Activated T-cell treated with anti-CD3 and anti-CD28 coated beads, Interleukin-2, amount 50 U/mL, for 4 hours (primary cell): ENCODE results near the gene KCNQ2. TPM values are rescaled to one million over a fixed set of nuclear protein-coding genes. Genes with fewer than 3 reads are reported as not detected.

Experiments used
- ATAC-seq, 2 donors: fragments of 200-7000 bp; cut with Tn5 transposase; one replicate each; pipeline ENCODE4 v1.10.0; 2021
- DNase-seq: peaks from one replicate; pipeline ENCODE4 v3.0.0-alpha.2; 2020
- H3K27me3 Mint-ChIP-seq: one replicate; pipeline ENCODE4 v1.8.0; 2021; ENCODE audit warnings: low read depth, mixed read lengths
- H3K36me3 Mint-ChIP-seq: one replicate; pipeline ENCODE4 v1.8.0; 2022; ENCODE audit warnings: mixed read lengths; ENCODE audit not compliant: insufficient read depth
- H3K4me1 Mint-ChIP-seq: one replicate; pipeline ENCODE4 v1.8.0; 2021; ENCODE audit warnings: low read depth, mixed read lengths
- H3K4me3 Mint-ChIP-seq: one replicate; pipeline ENCODE4 v1.8.0; 2021; ENCODE audit warnings: mild to moderate bottlenecking, moderate library complexity, mixed read lengths
- H3K9me3 Mint-ChIP-seq: one replicate; pipeline ENCODE4 v1.8.0; 2021; ENCODE audit warnings: mixed read lengths
- total RNA-seq, 3 donors: library from RNA; stranded (reverse); gene quantifications; one replicate each; pipeline ENCODE4 v1.2.1, GENCODE V29; 2021

Gene KCNQ2
- total RNA-seq, 3 donors from 2014 or later = not detected

- H3K4me1 Mint-ChIP-seq = no peaks in the 10 kb centered on the region
- DNase-seq (no peak), ATAC-seq (no peak)
- H3K4me3 Mint-ChIP-seq = no peak overlapping the region
- H3K27me3 Mint-ChIP-seq = peaks cover 7% of the 10 kb centered on the region
- H3K9me3 Mint-ChIP-seq = no peaks in the 10 kb centered on the region
- H3K36me3 Mint-ChIP-seq = no peaks in the 10 kb centered on the region
These were observed 47.8 kb downstream of the KCNQ2 start for GRCh38 chr20:63424613-63425012.

GRCh38 chr20:63423751-63424150, 48.7 kb downstream of the KCNQ2 start:
- ATAC-seq (no peak), DNase-seq (no peak)
- H3K4me3 Mint-ChIP-seq = no peak overlapping the region
- H3K27me3 Mint-ChIP-seq = peaks cover 11% of the 10 kb centered on the region
- H3K9me3 Mint-ChIP-seq = no peaks in the 10 kb centered on the region
- no peaks in the 10 kb centered on the region for H3K36me3 Mint-ChIP-seq
- no peaks in the 10 kb centered on the region for H3K4me1 Mint-ChIP-seq

GRCh38 chr20:63422653-63423052, 49.8 kb downstream of the KCNQ2 start:
- Mint-ChIP-seq H3K9me3 (no peaks in the 10 kb centered on the region), H3K36me3 (no peaks in the 10 kb centered on the region), H3K4me1 (no peaks in the 10 kb centered on the region), H3K27me3 (peaks cover 11% of the 10 kb centered on the region), H3K4me3 (no peak overlapping the region)
- DNase-seq (no peak), ATAC-seq (no peak)

GRCh38 chr20:63421913-63422312, 50.5 kb downstream of the KCNQ2 start:
- no peak for DNase-seq

GRCh38 chr20:63421094-63421692, 51.3 kb downstream of the KCNQ2 start:
- no peaks in the 10 kb centered on the region for H3K9me3 Mint-ChIP-seq
- no peak overlapping the region for H3K4me3 Mint-ChIP-seq
- H3K36me3 Mint-ChIP-seq = no peaks in the 10 kb centered on the region
- H3K27me3 Mint-ChIP-seq = peaks cover 16% of the 10 kb centered on the region
- no peaks in the 10 kb centered on the region for H3K4me1 Mint-ChIP-seq
- DNase-seq (no peak), ATAC-seq (no peak)

More at GRCh38 chr20:63421913-63422312, 50.5 kb downstream of the KCNQ2 start:
- ATAC-seq = no peak
- Mint-ChIP-seq H3K9me3 (no peaks in the 10 kb centered on the region), H3K36me3 (no peaks in the 10 kb centered on the region), H3K27me3 (peaks cover 14% of the 10 kb centered on the region), H3K4me1 (no peaks in the 10 kb centered on the region), H3K4me3 (no peak overlapping the region)

- no peaks in the 10 kb centered on the region for H3K36me3 Mint-ChIP-seq
- no peaks in the 10 kb centered on the region for H3K9me3 Mint-ChIP-seq
- H3K4me3 Mint-ChIP-seq = no peak overlapping the region
- no peak for ATAC-seq
- H3K4me1 Mint-ChIP-seq = no peaks in the 10 kb centered on the region
- DNase-seq = no peak
- peaks cover 16% of the 10 kb centered on the region for H3K27me3 Mint-ChIP-seq
These were observed 51.9 kb downstream of the KCNQ2 start for GRCh38 chr20:63420359-63421093.

GRCh38 chr20:63419299-63419698, 53.2 kb downstream of the KCNQ2 start:
- H3K9me3 Mint-ChIP-seq = no peaks in the 10 kb centered on the region
- peaks cover 15% of the 10 kb centered on the region for H3K27me3 Mint-ChIP-seq
- DNase-seq = no peak
- no peaks in the 10 kb centered on the region for H3K4me1 Mint-ChIP-seq
- ATAC-seq = no peak
- no peaks in the 10 kb centered on the region for H3K36me3 Mint-ChIP-seq
- no peak overlapping the region for H3K4me3 Mint-ChIP-seq

GRCh38 chr20:63418617-63419016, 53.8 kb downstream of the KCNQ2 start:
- ATAC-seq (no peak), DNase-seq (no peak)
- Mint-ChIP-seq H3K4me3 (no peak overlapping the region), H3K4me1 (no peaks in the 10 kb centered on the region), H3K36me3 (no peaks in the 10 kb centered on the region), H3K27me3 (peaks cover 15% of the 10 kb centered on the region), H3K9me3 (no peaks in the 10 kb centered on the region)

- no peak overlapping the region for H3K4me3 Mint-ChIP-seq
- H3K4me1 Mint-ChIP-seq = no peaks in the 10 kb centered on the region
- H3K9me3 Mint-ChIP-seq = no peaks in the 10 kb centered on the region
- no peaks in the 10 kb centered on the region for H3K36me3 Mint-ChIP-seq
- ATAC-seq (no peak), DNase-seq (no peak)
- peaks cover 17% of the 10 kb centered on the region for H3K27me3 Mint-ChIP-seq
These were observed 54.7 kb downstream of the KCNQ2 start for GRCh38 chr20:63417738-63418120.

GRCh38 chr20:63417097-63417737, 55.2 kb downstream of the KCNQ2 start:
- Mint-ChIP-seq H3K36me3 (no peaks in the 10 kb centered on the region), H3K9me3 (no peaks in the 10 kb centered on the region), H3K4me3 (no peak overlapping the region), H3K4me1 (no peaks in the 10 kb centered on the region), H3K27me3 (peaks cover 17% of the 10 kb centered on the region)
- DNase-seq = no peak
- ATAC-seq = no peak

- H3K4me1 Mint-ChIP-seq = peaks cover 2% of the 10 kb centered on the region
- no peaks in the 10 kb centered on the region for H3K9me3 Mint-ChIP-seq
- H3K27me3 Mint-ChIP-seq = peaks cover 20% of the 10 kb centered on the region
- DNase-seq (no peak), ATAC-seq (no peak)
- H3K4me3 Mint-ChIP-seq = no peak overlapping the region
- no peaks in the 10 kb centered on the region for H3K36me3 Mint-ChIP-seq
These were observed 55.8 kb downstream of the KCNQ2 start for GRCh38 chr20:63416631-63417030.

- Mint-ChIP-seq H3K36me3 (no peaks in the 10 kb centered on the region), H3K4me3 (no peak overlapping the region), H3K27me3 (peaks cover 19% of the 10 kb centered on the region), H3K9me3 (no peaks in the 10 kb centered on the region), H3K4me1 (peaks cover 3% of the 10 kb centered on the region)
- no peak for DNase-seq
- ATAC-seq = no peak
These were observed 56.6 kb downstream of the KCNQ2 start for GRCh38 chr20:63415647-63416391.

- no peaks in the 10 kb centered on the region for H3K9me3 Mint-ChIP-seq
- no peak for DNase-seq
- no peak for ATAC-seq
- peaks cover 16% of the 10 kb centered on the region for H3K27me3 Mint-ChIP-seq
- no peak overlapping the region for H3K4me3 Mint-ChIP-seq
- peaks cover 3% of the 10 kb centered on the region for H3K4me1 Mint-ChIP-seq
- H3K36me3 Mint-ChIP-seq = no peaks in the 10 kb centered on the region
These were observed 57.6 kb downstream of the KCNQ2 start for GRCh38 chr20:63414720-63415430.
